HuH-7.5 (cell line): ENCODE results near the gene INAFM1.

Experiments used
- DNase-seq: peaks from one replicate; pipeline ENCODE4 v3.0.0; 2011; ENCODE audit warnings: low spot score

INAFM1 gene

DNA sequence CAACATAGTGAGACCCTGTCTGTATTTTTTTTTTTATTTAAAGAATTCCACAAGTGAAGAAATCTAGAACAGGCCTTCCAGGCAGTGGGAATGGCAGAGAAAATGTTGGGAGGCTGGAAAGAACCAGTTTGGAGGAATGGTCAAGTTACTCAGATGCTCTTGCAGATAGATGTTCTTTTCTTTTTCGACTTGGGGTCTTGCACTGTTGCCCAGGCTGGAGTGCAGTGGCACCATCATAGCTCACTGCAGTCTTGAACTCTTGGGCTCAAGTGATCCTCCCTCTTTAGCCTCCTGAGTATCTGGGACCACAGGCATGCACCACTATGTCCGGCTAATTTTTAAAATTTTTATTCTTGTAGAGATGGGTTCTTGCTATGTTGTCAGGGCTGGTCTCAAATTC is 35.6 kb downstream of the INAFM1 start:
- DNase-seq, result no peak

- no peak for DNase-seq
These were observed 36.1 kb downstream of the INAFM1 start for GRCh38 chr19:47310819-47311218.

DNA sequence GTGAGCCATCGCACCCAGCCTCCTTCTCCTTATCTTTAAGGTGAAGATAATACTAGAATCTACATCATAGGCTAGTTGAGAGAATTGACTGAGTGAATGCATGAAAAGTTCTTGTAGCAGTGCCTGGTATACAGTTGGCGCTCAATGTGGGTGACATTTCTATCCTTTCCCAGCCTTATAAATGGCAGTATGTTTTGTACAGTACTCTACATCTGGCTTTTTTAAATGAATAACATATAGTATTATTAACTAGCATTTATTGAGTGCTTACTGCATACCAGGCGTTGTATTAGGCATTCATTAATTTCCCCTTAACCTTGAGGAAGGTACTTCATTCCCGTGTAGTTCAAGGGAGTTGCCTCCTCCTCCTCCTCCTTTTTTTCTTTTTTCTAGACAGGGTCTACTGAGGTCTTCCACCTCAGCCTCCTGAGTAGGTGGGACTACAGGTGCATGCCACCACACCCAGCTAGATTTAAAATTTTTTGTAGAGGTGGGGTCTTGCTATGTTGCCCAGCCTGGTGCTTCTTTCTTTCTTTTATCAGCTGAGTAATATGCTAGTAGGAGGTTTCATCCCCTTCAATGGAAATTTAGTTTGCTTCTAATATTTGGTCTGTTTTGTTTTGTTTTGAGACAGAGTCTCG is 37.8 kb downstream of the INAFM1 start:
- DNase-seq, result no peak

DNA sequence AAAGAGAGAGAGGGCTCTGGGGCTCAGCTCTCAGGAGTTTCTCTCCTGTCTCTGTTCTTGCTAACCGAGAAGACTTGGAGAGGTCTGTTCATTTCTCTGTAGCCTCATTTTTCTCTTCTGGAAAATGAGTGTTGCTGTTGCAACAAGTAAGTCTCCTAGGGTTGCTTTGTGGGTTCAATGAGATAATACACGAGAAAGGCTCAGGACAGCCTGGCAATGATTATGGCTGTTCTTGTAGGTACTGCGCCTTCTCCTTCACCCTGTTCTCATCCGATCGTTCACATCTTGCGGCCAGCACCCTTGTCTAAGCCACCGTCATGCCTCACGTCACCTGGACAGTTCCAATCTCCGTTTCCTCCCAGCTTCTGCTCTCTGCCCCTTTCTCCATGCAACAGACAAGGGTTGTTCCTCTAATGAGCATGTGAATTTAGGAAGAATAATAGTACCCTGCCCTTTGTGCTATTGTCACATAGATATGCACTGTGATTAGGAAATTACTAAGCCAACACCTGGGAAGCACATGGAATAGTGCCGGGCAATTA is 39.1 kb downstream of the INAFM1 start:
- DNase-seq, result no peak

GRCh38 chr19:47315125-47315821 is 40.6 kb downstream of the INAFM1 start:
- peak; percentile 72 for DNase-seq

- no peak for DNase-seq
These were observed 41.8 kb downstream of the INAFM1 start for GRCh38 chr19:47316513-47316912.

DNA sequence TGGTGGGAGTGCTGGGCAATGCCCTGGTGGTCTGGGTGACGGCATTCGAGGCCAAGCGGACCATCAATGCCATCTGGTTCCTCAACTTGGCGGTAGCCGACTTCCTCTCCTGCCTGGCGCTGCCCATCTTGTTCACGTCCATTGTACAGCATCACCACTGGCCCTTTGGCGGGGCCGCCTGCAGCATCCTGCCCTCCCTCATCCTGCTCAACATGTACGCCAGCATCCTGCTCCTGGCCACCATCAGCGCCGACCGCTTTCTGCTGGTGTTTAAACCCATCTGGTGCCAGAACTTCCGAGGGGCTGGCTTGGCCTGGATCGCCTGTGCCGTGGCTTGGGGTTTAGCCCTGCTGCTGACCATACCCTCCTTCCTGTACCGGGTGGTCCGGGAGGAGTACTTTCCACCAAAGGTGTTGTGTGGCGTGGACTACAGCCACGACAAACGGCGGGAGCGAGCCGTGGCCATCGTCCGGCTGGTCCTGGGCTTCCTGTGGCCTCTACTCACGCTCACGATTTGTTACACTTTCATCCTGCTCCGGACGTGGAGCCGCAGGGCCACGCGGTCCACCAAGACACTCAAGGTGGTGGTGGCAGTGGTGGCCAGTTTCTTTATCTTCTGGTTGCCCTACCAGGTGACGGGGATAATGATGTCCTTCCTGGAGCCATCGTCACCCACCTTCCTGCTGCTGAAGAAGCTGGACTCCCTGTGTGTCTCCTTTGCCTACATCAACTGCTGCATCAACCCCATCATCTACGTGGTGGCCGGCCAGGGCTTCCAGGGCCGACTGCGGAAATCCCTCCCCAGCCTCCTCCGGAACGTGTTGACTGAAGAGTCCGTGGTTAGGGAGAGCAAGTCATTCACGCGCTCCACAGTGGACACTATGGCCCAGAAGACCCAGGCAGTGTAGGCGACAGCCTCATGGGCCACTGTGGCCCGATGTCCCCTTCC is 45.5 kb downstream of the INAFM1 start:
- DNase-seq, result no peak

GRCh38 chr19:47321630-47322029 is 46.9 kb downstream of the INAFM1 start:
- DNase-seq, result no peak

DNA sequence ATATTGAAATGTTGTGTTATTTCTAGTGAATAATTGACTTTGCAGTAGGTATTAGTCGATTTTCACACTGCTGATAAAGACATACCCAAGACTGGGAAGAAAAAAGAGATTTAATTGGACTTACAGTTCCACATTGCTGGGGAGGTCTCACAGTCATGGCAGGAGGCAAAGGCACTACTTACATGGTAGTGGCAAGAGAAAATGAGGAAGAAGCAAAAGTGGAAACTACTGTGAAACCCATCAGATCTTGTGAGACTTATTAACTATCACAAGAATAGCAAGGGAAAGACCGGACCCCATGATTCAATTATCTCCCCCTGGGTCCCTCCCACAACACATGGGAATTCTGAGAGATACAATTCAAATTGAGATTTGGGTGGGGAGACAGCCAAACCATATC is 47.4 kb downstream of the INAFM1 start:
- no peak for DNase-seq

DNA sequence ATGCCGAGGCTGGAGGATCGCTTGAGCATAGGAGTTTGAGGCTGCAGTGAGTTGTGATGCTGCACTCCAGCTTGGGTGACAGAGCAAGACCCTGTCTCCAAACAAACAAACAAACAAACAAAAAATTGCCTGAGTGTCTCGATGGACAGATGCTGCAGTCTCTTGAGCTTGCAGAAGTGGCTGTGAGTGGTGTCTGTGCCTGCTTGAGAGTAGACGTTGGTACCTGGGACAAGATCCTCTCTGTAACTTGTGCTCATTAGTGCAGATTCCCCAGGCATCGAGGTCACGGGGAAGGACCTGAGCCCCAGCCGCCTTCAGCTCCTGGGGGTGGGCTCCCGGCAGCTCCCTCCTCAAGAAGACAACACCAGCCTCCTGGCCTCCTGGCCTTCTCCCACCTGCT is 48.7 kb downstream of the INAFM1 start:
- DNase-seq, result no peak

DNA sequence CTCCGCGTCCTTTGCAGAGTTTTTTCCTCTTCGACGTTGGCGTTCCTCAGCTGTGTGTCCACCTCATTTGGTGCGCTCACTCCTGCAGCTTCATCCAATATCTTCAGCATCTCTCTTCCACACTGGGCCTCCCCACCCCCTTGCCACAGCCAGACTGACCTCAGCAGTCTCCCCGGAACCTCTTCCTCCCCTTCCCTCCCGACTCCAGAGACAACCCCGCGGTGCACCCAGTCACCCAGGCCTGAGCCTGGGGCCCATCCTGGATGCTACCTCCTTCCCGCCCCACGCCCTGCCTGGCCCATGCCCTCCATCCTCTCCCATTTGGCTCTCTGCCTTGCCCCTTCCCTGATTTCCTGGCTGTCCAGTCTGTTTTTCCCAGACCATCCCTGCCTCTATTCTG is 49.2 kb downstream of the INAFM1 start:
- no peak for DNase-seq

- DNase-seq, result no peak
These were observed 49.8 kb downstream of the INAFM1 start for GRCh38 chr19:47324502-47324901.
